Spinal cord (tissue), 10 donors: ENCODE results near the gene VWF. TPM values are rescaled to one million over a fixed set of nuclear protein-coding genes. Genes with fewer than 3 reads are reported as not detected.

Experiments
- DNase-seq, 6 donors: peaks; one replicate each; pipeline versions ENCODE4 v3.0.0 to v3.0.0-alpha.2; 2013 to 2015; ENCODE audit warnings: low spot score in 6 of 6, low read depth in 4 of 6
- H3K27ac ChIP-seq: one replicate; pipeline ENCODE4 v1.5.1; 2013; ENCODE audit warnings: low read depth, low read length, control low read depth
- H3K27me3 ChIP-seq: one replicate; pipeline ENCODE4 v1.6.1; 2013; ENCODE audit warnings: low read length; ENCODE audit not compliant: control insufficient read depth, insufficient read depth
- H3K36me3 ChIP-seq: one replicate; pipeline ENCODE4 v1.6.1; 2013; ENCODE audit warnings: low read length; ENCODE audit not compliant: control insufficient read depth, insufficient read depth
- H3K4me1 ChIP-seq: one replicate; pipeline ENCODE4 v1.6.1; 2013; ENCODE audit warnings: low read length; ENCODE audit not compliant: control insufficient read depth, insufficient read depth
- H3K4me3 ChIP-seq: one replicate; pipeline ENCODE4 v1.5.1; 2013; ENCODE audit warnings: low read depth, low read length, control low read depth
- H3K9me3 ChIP-seq: one replicate; pipeline ENCODE4 v1.6.1; 2013; ENCODE audit warnings: low read length; ENCODE audit not compliant: control insufficient read depth, insufficient read depth
- WGBS: methylation state at CpG from one replicate; pipeline ENCODE4 v1.1.5; 2013; ENCODE audit warnings: missing lambda C conversion rate; ENCODE audit not compliant: insufficient coverage; 5-methylcytosine and 5-hydroxymethylcytosine counted together
- polyA plus RNA-seq, 2 donors: library from polyadenylated mRNA; unstranded; fragments of 120-200 nt; gene quantifications; one replicate each; pipeline ENCODE4 v1.2.1, GENCODE V29; 2013; ENCODE audit not compliant: insufficient read length in 2 of 2
- total RNA-seq, 2 donors: library from RNA; depleted of rRNA in 1 of 2; stranded (reverse); fragments of 120-200 nt in 1 of 2; fragments of >200 nt in 1 of 2; gene quantifications; one replicate each; pipeline versions ENCODE4 v1.2.3 to v1.2.4, GENCODE V29; 2013 to 2014
- donor health status: healthy.

Gene VWF
- total and polyA plus RNA-seq, 4 donors = 34.3 to 76.6 (median 37.5) TPM

- Histone ChIP-seq H3K36me3 (no peaks in the 10 kb centered on the region), H3K27me3 (peaks cover 11% of the 10 kb centered on the region), H3K9me3 (no peaks in the 10 kb centered on the region), H3K4me1 (peaks cover 42% of the 10 kb centered on the region), H3K27ac (peak overlapping the region; percentile 29), H3K4me3 (no peak overlapping the region)
- DNase-seq = peak in 1 of 6 donors; percentile 56
- 17% methylated on average over 25 of the region's 30 CpGs for WGBS
These were observed 66.8 kb downstream of the VWF start for GRCh38 chr12:6057700-6058099.

- Histone ChIP-seq H3K4me1 (peaks cover 36% of the 10 kb centered on the region), H3K36me3 (no peaks in the 10 kb centered on the region), H3K4me3 (no peak overlapping the region), H3K9me3 (no peaks in the 10 kb centered on the region), H3K27me3 (peaks cover 11% of the 10 kb centered on the region), H3K27ac (no peak overlapping the region)
- 17% methylated on average over 49 of the region's 58 CpGs for WGBS
- DNase-seq = peak in 2 of 6 donors; percentile 39 to 75
These were observed 67.8 kb downstream of the VWF start for GRCh38 chr12:6056406-6057240.

GRCh38 chr12:6053541-6053940, 70.9 kb downstream of the VWF start:
- Histone ChIP-seq H3K9me3 (no peaks in the 10 kb centered on the region), H3K36me3 (no peaks in the 10 kb centered on the region), H3K27me3 (peaks cover 11% of the 10 kb centered on the region), H3K4me1 (peaks cover 22% of the 10 kb centered on the region), H3K4me3 (no peak overlapping the region), H3K27ac (no peak overlapping the region)
- DNase-seq = no peak
- WGBS = 83% methylated on average over 4 of the region's 4 CpGs

GRCh38 chr12:6052940-6053329, 71.5 kb downstream of the VWF start:
- Histone ChIP-seq H3K27me3 (peaks cover 11% of the 10 kb centered on the region), H3K36me3 (no peaks in the 10 kb centered on the region), H3K27ac (no peak overlapping the region), H3K9me3 (no peaks in the 10 kb centered on the region), H3K4me3 (no peak overlapping the region), H3K4me1 (peaks cover 16% of the 10 kb centered on the region)
- no peak for DNase-seq
- WGBS = no CpG with 5 or more reads among the region's 4 CpGs

GRCh38 chr12:6052206-6052939, 72.1 kb downstream of the VWF start:
- WGBS = 97% methylated on average over 7 of the region's 9 CpGs
- no peak overlapping the region for H3K4me3 ChIP-seq
- no peak overlapping the region for H3K27ac ChIP-seq
- H3K36me3 ChIP-seq = no peaks in the 10 kb centered on the region
- no peak for DNase-seq
- peaks cover 10% of the 10 kb centered on the region for H3K4me1 ChIP-seq
- H3K9me3 ChIP-seq = no peaks in the 10 kb centered on the region
- peaks cover 5% of the 10 kb centered on the region for H3K27me3 ChIP-seq

- DNase-seq = no peak
- WGBS = 85% methylated on average over 8 of the region's 8 CpGs
- Histone ChIP-seq H3K27me3 (no peaks in the 10 kb centered on the region), H3K27ac (no peak overlapping the region), H3K4me3 (no peak overlapping the region), H3K36me3 (no peaks in the 10 kb centered on the region), H3K9me3 (no peaks in the 10 kb centered on the region), H3K4me1 (no peaks in the 10 kb centered on the region)
These were observed 74.5 kb downstream of the VWF start for GRCh38 chr12:6049992-6050391.

- H3K4me3 ChIP-seq = no peak overlapping the region
- DNase-seq = no peak
- H3K27me3 ChIP-seq = no peaks in the 10 kb centered on the region
- no peaks in the 10 kb centered on the region for H3K9me3 ChIP-seq
- H3K36me3 ChIP-seq = no peaks in the 10 kb centered on the region
- H3K27ac ChIP-seq = no peak overlapping the region
- no peaks in the 10 kb centered on the region for H3K4me1 ChIP-seq
These were observed 74.9 kb downstream of the VWF start for GRCh38 chr12:6049587-6049986.

- Histone ChIP-seq H3K9me3 (no peaks in the 10 kb centered on the region), H3K4me1 (no peaks in the 10 kb centered on the region), H3K4me3 (no peak overlapping the region), H3K36me3 (no peaks in the 10 kb centered on the region), H3K27me3 (no peaks in the 10 kb centered on the region), H3K27ac (no peak overlapping the region)
- 86% methylated on average over 12 of the region's 13 CpGs for WGBS
- peak in 1 of 6 donors; percentile 15 for DNase-seq
These were observed 76.9 kb downstream of the VWF start for GRCh38 chr12:6047249-6048237.

- no peak for DNase-seq
- Histone ChIP-seq H3K27me3 (no peaks in the 10 kb centered on the region), H3K4me1 (no peaks in the 10 kb centered on the region), H3K27ac (no peak overlapping the region), H3K36me3 (no peaks in the 10 kb centered on the region), H3K4me3 (no peak overlapping the region), H3K9me3 (no peaks in the 10 kb centered on the region)
- WGBS = 93% methylated on average over 17 of the region's 17 CpGs
These were observed 77.8 kb downstream of the VWF start for GRCh38 chr12:6046511-6047180.
